GM19099 (cell line): ENCODE data around the gene LRMDA.

ENCODE experiments used
- POLR2A ChIP-seq: IDR thresholded peaks from 3 replicates; pipeline ENCODE4 v1.6.1; 2011; ENCODE audit warnings: low read depth; ENCODE audit not compliant: insufficient read length; ENCODE audit errors: extremely low read depth

LRMDA gene

GRCh38 chr10:75929630-75930161 is 498.3 kb downstream of the LRMDA start:
- no peak for TF ChIP-seq POLR2A

- no peak for TF ChIP-seq POLR2A
Measured at GRCh38 chr10:75932921-75933320, 501.5 kb downstream of the LRMDA start.

- TF ChIP-seq POLR2A, result no peak
Measured at GRCh38 chr10:75935240-75935639, 503.8 kb downstream of the LRMDA start.

- TF ChIP-seq POLR2A, result no peak
Measured at GRCh38 chr10:75935650-75936400, 504.4 kb downstream of the LRMDA start.

GRCh38 chr10:75936841-75937240 is 505.4 kb downstream of the LRMDA start:
- TF ChIP-seq POLR2A, result no peak

GRCh38 chr10:75937823-75938222 is 506.4 kb downstream of the LRMDA start:
- TF ChIP-seq POLR2A, result no peak

GRCh38 chr10:75938380-75939122 is 507.1 kb downstream of the LRMDA start:
- no peak for TF ChIP-seq POLR2A

GRCh38 chr10:75939541-75939940 is 508.1 kb downstream of the LRMDA start:
- TF ChIP-seq POLR2A, result no peak

- no peak for TF ChIP-seq POLR2A
Measured at GRCh38 chr10:75940742-75941141, 509.3 kb downstream of the LRMDA start.

- no peak for TF ChIP-seq POLR2A
Measured at GRCh38 chr10:75941223-75941801, 509.9 kb downstream of the LRMDA start.

GRCh38 chr10:75944061-75944460 is 512.6 kb downstream of the LRMDA start:
- no peak for TF ChIP-seq POLR2A

GRCh38 chr10:75948583-75948982 is 517.2 kb downstream of the LRMDA start:
- TF ChIP-seq POLR2A, result no peak

- no peak for TF ChIP-seq POLR2A
Measured at GRCh38 chr10:75950307-75950706, 518.9 kb downstream of the LRMDA start.

GRCh38 chr10:75950997-75951589 is 519.7 kb downstream of the LRMDA start:
- no peak for TF ChIP-seq POLR2A

- no peak for TF ChIP-seq POLR2A
Measured at GRCh38 chr10:75951627-75952026, 520.2 kb downstream of the LRMDA start.
